NCI-H2029 treated with DMSO at 0.1 percent for 48 hours (cell line): ENCODE results near the gene SHANK1.

Experiments
- DNase-seq: peaks from one replicate; lab custom pipeline; 2025; lab: John Stamatoyannopoulos, UW

The SHANK1 gene

DNA sequence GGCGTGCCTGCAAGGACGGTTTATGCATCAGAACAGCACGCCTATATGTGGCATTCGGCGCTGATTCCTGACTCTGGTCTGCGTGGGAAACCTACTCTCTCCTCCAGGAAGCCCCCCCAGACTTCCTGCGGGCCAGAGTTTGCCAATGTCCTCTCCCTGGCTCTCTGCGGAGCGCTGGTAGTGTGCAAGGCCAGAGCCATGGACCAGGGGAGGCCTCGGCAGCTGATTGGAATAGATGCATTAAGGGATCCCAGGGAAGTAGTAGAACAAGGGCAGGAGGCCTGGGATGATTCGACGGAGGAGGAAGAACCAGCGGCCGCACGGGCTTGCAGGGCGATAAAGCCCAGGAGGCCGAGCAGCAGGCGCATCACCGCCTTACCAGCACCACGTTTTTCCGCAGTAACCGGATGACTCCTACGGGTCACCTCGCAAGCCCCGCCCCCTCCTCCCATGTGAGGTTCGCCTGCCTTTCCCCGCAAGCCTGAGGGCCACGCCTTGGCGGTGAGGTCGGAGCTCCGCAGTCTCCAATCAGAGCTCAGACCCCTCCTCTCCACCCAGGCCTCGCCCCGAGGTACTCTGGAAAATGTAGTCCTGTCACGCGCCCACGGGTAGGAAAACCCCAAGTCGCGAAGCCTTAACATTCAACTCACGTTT is 8.6 kb upstream of the SHANK1 start:
- no peak for DNase-seq

DNA sequence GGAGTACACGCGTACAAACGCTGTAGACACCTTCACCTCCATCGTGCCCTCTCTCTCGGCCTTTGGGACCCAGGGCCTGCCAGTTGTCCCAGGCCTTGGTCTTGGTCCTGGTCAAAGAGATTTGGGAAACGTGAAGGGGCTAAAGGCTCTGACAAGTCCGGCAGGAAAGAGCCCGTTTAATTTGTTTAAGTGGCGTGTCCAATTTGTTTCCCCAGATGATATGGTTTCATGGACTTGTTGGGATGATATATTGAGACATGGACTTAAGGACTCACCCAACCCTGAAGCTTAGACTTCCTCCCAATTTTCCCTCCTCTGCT is 6.3 kb upstream of the SHANK1 start:
- no peak for DNase-seq

DNA sequence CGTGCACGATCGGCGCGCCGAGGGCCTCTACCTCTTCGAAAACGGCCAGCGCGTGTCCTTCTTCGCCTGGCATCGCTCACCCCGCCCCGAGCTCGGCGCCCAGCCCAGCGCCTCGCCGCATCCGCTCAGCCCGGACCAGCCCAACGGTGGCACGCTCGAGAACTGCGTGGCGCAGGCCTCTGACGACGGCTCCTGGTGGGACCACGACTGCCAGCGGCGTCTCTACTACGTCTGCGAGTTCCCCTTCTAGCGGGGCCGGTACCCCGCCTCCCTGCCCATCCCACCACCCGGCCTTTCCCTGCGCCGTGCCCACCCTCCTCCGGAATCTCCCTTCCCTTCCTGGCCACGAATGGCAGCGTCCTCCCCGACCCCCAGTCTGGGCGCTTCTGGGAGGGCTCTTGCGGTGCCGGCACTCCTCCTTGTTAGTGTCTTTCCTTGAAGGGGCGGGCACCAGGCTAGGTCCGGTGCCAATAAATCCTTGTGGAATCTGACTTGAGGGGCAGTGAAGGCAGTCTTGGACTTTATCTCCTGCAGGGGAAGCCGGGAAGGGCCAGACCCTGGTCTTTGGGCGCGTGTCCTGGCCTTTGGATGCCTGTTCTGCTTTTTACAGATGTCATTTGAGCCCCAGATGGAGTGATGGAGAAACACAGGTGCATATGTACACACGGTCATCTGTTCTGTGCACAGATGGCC is 5.8 kb upstream of the SHANK1 start:
- DNase-seq: no peak

DNA sequence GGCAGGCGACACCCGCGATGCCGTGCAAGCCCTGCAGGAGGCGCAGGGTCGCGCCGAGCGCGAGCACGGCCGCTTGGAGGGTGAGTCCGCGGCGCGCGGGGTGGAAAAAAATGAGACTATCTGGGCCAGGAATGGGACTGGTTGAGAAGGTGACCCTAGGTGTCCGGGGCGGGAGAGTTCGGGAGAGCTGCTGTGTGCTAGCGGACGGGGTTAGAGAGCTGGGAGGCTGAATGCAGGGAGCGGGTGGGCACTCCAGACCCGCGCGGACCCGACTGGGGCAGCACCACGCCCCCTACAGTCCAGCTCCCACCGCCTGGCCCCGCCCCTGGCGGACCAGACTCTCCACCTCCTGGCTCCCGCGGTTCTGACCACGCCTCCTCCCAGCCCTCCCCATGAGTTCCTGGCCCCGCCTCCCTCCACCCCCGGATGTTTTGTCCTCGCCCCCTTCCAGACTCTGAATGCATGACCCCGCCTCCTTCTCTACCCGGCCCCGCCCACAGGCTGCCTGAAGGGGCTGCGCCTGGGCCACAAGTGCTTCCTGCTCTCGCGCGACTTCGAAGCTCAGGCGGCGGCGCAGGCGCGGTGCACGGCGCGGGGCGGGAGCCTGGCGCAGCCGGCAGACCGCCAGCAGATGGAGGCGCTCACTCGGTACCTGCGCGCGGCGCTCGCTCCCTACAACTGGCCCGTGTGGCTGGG is 5.1 kb upstream of the SHANK1 start:
- no peak for DNase-seq

DNA sequence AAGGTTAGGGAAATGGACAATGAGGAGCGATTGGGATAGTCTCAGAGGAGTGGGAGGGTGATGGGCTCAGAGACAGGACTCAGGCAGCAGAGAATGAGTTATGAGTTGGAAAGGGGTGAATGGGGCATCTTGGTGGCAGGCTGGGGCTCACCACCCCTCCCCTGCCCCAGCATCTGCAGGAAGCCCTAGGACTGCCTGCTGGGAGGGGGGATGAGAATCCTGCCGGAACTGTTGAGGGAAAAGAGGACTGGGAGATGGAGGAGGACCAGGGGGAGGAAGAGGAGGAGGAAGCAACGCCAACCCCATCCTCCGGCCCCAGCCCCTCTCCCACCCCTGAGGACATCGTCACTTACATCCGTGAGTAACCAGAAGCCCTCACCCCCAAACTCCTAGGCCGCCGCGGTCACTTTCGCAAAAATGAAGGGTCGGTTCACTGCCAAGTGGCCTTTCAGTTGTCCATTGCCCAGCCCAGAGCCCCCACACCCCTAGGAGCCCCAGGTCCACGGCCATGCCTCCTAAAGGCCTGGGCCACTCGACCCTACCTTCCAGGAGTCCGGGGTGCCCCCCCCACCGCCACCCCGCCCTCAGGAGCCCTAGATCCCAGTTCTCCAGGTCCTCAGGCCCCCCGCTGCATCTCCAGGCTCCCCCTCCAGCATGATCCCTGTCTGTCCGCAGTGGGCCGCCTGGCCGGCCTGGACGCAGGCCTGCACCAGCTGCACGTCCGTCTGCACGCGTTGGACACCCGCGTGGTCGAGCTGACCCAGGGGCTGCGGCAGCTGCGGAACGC is 4.3 kb upstream of the SHANK1 start:
- DNase-seq: no peak

DNA sequence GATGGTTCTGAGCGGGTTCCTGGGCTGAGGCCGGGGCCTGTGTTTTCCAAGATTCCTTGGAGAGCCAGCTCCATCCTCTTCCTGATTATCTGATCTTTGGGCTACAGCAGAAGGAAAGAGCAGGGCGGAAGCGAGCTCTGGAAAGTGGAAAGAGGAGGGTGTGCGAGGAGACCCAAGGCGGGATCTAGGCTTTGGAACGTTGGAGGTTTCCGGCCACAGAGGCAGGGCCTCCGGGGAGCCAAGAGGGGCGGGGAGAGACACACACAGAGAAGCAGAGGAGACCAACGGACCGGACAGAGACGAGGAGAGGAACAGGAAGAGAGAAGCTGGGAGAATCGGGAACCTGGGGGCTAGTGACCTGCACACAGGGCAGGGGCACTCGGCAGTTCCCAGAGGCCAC is 3.5 kb upstream of the SHANK1 start, which contains the start of gene CLEC11A:
Gene CLEC11A (plus strand): TSS at position 296 of the 400 bp plus-strand sequence. CDS start 162 bp downstream, outside the sequence.
- DNase-seq: no peak

DNA sequence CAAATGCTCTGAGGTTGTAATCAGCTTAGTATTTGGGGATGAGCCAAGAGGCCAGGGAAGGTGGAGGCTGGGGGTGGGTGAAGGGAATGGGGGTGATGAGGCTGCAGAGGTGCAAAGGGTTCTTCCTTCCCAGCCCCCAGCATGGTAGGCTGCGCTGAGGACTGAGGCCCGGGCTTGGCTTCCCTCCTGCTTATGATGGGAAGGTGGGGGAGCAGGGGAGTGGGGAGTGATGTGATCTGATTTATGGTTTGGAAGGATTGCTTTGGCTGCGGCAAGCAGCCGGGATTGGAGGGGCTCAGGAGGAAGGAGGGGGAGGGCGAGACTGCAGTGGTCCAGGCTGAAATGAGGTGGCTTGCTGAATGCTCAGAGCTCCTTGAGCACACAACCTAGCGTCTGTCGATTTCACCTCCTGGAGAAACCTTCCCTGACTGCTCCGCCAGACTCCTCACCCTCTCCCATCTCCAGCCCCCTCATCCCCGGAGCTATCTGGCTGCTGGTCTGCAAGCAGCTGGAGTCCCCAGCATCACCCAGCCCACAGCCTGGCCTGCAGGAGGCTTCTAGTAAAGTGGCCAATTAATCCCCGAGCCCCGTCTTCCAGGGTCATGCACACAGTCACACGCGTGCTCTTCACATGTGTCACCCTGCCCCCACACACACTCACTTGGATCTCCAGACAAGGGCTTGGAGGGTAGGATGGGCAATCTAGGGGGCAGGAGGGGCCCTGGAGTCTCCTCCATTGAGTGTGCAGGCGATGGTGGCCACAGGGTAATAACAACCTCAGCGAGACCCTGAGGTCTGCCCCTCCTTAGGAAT is 2.8 kb upstream of the SHANK1 start:
- no peak for DNase-seq

DNA sequence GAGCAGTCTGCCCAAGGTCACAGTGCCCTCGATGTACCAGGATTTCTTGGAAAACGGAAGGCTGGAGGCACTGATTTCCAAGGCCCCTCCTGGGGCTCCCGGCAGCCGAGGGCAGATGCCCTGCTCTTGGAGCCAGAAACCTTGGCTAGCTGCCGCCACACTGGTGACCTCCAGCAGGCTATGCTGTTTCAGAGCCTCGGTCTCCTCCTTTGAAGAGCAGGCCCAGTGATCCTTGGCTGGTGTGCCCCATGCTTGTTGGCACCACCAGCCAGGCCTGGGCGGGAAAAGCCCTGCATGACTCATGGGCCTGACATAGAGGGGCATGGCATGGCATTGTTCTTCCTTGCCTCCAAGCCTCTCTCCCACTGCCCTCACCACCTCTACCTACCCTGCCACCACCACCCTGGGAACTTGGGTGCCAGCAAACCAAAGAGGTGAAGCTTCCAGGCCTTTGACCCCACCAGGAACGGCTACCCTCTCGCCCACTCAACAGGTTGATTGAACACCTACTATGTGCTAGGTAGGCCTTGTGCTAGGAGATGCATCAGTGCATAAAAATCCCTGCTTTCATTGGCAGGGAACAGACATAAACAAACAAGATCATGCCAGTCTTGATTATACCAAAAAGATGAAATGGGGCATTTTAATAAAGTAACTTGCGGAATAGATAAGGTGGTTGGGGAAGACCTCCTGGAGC is 2.0 kb upstream of the SHANK1 start:
- no peak for DNase-seq

DNA sequence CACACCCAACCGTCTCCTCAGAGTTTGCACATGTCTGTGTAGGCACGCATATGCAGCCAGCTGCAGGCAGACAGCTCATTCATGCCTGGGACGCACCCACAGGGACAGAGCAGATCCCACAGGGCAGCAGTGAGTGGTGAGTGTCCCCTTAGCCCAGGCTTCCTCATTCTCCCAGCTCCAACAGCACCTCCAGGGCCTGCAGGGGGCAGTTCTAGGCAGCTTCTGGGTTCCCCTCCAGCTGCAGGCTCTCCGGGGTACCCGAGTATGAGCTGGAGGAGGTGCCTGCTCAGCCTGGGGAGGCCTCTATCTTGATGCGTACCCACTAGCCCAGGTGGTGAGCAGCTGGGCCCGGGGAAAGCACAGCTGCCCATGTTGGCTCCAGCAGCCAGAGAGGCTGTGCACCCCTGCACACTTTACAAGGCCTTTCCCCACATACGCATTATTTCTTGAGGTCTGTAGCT is 1.3 kb upstream of the SHANK1 start:
- no peak for DNase-seq

DNA sequence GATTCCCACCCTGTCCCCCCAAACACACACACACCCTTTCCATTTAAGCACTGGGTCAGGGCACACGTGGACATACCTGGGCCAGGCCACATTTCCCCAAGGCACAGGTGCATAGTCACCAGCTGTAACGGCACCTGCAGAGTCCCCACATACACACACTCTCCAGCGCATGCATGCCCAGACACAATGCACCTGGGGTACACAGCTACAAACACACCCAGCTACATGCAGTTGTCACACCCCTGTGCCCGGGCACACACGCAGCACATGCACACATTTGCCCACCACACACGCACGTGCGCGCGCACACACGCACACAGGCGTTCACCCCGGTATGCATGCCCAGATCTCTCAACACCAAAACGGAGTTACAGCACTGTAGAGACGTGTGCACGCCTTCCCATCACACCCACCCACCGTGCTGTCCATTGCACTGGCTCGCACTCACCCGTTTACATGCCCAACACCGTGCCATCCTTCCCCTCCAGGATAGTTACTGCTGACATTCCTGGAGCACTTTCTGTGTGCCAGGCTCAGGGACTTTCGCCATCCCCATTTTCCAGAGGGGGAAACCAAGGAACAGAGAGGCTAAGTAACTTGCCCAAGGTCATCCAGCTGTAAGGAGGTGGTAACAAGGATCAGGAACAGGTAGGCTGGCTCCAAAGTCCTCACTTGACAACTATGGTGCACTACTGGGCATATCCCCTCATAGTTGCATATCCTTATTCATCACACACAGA is 749 bp upstream of the SHANK1 start:
- DNase-seq: no peak

DNA sequence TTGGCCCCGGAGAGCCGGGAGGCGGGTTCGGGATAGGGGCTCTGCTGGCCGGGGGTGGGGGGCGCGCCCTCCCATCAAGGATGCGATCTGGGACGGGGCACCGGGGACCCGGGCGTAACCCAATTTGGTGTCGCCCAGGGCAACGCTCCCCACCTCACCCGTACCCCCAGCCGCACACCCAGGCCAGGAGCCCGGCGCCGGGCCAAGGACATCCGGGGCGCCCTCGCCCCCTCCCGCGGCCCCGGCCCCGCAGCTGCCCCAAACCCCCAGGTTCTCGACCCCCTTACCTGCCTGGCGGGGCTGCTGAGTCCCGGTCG is 525 bp downstream of the SHANK1 start:
- no peak for DNase-seq

DNA sequence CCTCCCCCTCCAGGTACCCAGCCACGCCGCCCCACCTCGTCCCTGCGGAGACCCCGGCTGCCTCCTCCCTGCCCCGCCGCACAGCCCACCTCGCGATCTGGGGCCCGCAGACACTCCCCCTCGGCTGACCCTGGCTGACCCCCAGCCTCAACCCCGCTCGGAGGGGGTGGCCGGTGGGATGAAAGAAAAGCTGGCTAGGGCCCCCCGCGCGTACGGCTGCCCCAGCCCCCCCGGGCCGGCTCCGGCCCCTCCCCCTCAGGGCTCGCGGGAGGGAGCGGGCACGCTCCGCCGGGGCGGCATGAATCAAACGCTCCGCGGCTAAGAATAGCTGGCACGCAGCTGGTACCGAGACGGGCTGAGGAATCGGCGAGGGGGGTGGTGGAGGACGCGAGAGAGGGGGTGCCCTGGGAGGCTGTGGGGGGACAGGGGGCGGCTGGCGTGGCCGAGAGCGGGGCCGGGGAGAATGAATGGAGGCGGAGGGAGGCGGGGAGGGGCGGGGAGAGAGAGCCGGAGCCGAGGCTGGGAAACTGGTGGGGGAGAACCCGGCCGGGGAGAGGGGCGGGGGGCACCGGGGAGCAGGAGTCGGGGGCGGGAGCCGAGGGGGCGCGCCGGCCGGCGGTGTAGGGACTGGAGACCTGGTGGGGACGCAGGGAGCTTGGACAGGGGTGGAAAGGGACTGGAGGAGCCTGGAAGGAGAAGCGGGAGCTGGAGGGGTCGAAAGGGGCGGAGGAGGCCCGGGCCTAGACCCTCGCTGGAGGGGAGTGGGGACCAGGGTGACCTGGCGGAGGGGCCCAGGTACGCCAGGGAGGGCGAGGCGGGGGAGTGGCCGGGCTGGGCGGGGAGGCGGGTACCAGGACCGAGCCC is 1.1 kb downstream of the SHANK1 start:
- DNase-seq: no peak

DNA sequence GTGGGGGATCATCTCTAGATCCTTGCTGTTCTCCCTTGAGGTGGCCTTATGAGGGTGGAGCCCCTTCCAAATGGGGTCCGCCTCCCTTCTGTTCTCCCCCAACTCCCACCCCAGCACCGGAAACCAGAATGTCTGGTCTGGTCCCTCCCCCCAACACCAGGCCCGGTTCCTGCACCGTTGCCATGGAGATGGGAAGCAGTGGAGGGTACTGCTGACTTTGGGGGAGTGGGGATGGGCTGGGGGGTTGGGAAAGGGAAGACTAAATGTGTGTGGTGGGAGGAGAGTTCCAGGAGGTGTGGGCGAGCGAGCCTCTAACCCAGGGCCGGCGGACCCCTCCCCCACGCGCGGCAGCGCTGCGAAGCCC is 1.7 kb downstream of the SHANK1 start:
- no peak for DNase-seq

DNA sequence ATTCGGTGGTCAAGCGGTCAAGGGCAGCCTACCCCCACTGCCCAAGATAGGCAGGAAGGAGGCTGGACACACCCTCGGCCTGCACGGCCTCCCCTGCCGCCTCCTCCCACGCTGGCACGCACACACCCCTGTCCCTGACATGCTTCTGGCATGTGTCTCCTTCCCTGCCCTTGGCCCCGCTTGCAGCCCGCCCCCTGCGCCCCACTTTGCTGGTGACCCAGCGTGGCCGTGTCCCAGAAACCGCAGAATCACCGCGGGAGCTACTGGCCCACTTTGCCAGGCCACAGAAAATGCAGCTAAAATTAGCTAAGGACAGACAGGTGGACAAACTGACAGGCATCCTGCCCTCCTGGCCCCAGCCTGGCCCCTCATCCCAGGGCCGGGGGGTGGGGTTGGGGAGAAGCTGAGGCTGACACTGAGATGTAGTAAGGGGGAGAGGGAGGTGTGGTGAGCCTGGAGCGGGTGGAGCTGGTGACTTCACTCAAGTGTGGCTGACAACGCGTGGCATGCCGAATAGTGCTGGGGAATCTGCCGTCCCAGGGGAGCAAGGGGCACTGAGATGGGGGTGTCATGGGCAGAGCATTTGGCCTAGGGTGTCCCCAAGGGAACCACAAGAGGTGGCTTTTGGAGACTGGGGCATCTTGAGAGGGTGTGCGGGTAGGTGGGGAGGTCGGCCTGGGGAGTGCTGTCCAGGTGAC is 2.4 kb downstream of the SHANK1 start:
- DNase-seq: no peak

DNA sequence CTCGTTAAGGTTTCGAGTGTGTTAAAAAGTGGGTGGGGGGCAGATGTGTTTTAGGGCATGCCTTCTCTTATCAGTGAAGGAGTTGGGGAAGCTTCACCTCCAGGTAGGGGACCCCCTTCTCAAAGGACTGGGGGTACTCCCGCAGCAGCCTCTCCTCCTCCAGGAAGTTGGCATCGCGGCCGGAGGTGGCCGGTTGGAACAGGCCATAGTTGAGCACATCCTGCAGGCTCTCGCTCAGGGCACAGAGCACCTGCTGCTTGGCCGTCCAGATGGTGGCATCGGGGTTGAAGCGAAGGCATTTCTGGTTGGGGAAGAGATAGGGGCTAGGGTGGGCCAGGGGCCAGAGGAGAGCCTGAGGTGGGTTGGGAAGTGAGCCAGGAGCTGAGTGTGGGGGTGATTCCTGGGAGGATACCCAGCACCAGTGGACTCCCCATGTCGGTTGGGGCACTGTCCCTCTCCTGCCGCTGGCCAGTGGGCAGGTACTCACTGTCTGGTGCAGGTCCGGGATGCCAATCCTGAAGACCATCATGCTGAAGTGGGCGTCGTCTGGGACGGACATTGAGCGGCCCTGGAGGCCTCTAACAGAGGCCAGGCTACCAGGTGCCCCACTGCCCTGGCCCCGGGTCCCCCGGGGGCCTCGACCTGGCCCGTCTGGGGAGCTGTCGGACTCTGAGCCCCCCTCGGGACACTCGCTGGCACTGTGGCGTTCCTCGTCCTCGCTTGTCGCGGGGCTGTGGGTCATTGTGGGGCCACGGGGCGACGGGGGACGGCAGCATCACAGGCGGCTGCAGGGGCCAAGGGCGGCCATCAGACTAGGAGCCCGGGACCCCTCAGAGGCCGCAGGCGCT is 3.2 kb downstream of the SHANK1 start:
- DNase-seq: no peak

DNA sequence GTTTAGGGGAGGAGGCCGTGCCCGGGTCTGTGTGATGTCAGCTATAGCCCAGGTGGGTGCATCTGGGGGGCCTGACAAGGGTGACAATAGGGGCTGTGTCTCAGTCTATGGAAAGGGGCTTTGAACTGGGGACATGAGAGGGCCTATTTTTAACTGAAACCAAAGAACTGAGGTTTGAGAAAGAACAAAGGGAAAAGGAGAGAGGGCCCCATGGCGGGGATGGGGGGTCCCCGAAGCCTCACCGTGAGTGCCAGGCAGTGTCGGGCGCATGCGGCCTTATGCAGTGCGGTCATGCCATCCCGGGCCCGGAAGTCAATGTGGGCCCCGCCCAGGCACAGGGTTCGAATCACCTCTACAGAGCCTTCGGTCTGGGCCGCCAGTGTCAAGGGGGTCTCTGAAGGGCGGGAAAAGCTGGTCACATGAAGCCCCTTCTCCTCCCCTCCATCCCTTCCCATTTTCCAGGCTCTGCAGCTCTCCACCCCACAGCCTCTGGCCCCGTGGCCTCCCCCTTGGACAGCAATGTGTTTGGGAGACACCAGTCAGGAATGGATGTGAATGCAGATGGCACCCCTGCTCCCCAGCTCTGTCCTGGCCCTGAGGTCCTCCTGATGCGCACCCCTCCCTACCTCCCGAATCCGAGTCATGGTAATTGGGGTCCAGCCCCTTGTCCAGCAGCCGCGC is 5.9 kb downstream of the SHANK1 start:
- DNase-seq: no peak

DNA sequence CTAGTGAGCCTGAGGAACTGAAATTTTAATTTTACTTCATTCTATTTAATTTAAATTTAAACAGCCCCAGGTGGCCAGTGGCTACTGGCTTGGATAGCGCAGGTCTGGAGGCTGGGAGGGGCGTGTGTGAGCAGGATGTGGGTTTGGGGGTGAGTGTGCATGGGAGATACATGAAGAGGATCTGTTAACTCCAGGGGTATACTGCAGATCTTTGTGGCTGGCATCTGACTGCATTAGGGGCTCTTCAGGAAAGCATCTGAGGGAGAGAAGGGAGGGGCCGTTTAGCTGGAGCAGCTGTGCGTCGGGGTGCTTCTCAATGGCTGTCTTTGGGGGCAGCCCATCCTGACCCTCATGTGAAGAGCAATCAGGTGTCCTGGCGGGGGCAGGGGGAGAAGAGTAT is 6.8 kb downstream of the SHANK1 start:
- DNase-seq: no peak
